ENCODE results near the gene ARFRP1.
"Not testable (repeated sequence)": the region's sequence is repeated elsewhere in the genome, so short reads cannot be mapped to it uniquely, and the experiment has no call there.

The ARFRP1 gene

GRCh38 chr20:63653041-63653973 lies 54.5 kb downstream of the ARFRP1 start, which contains the start of gene STMN3:
STMN3 (minus strand) TSS chr20:63653424; CDS start chr20:63653345, 79 bp downstream.
- DNase-seq: peak; percentile 90

- DNase-seq: peak; percentile 32
Observed at GRCh38 chr20:63652192-63652980, 55.4 kb downstream of the ARFRP1 start.

- DNase-seq: no peak
Observed at GRCh38 chr20:63651942-63652191, 55.9 kb downstream of the ARFRP1 start.

GRCh38 chr20:63650486-63650885 lies 57.3 kb downstream of the ARFRP1 start:
- not testable (repeated sequence) for DNase-seq

GRCh38 chr20:63648895-63649589 lies 58.7 kb downstream of the ARFRP1 start:
- no peak for DNase-seq

Measured in hematopoietic multipotent progenitor cell treated with erythropoietin and hydrocortisone succinate and interleukin-3 and kit ligand, for 6 days (in vitro differentiated cells).